Erythroblast (primary cell): Measurements from ENCODE around the gene ARHGAP44.
A peak's percentile ranks its signal among the peaks of the same experiment; 100 is the strongest.

Experiments
- DNase-seq, 2 experiments: peaks; one replicate each; lab custom pipeline; 2025; lab: John Stamatoyannopoulos, UW
- GATA1 ChIP-seq: IDR thresholded peaks from 2 replicates; pipeline ENCODE4 v1.6.1; 2011; ENCODE audit warnings: low read depth, mild to moderate bottlenecking, control low read depth, low read length, moderate library complexity
- POLR2A ChIP-seq: IDR thresholded peaks from 2 replicates; pipeline ENCODE4 v1.6.1; 2011; ENCODE audit warnings: mild to moderate bottlenecking, low read length

ARHGAP44 gene

DNA sequence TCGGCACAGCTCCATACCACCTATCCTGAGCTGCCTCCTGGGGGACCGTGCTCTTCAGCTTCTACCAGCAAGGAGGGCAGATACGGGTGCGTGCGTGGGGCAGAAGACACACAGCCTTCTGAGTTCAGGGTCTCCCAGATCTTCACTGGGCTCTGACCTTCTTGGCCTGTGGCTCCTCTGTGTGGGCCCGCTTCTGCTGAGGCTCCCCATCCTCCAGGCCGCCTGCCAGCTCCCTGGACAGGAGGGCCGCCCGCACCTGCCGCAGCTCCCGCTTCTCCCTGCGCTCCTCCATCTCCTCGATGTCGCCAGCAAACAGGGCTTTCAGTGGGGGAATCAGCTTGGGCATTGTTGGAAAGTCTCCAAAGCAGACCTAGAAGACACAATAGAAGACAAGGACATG is 203.4 kb downstream of the ARHGAP44 start:
- DNase-seq = no peak
- no peak for TF ChIP-seq GATA1
- no peak for TF ChIP-seq POLR2A

GRCh38 chr17:12993631-12994030 is 204.3 kb downstream of the ARHGAP44 start:
- no peak for DNase-seq
- TF ChIP-seq POLR2A = no peak
- no peak for TF ChIP-seq GATA1

DNA sequence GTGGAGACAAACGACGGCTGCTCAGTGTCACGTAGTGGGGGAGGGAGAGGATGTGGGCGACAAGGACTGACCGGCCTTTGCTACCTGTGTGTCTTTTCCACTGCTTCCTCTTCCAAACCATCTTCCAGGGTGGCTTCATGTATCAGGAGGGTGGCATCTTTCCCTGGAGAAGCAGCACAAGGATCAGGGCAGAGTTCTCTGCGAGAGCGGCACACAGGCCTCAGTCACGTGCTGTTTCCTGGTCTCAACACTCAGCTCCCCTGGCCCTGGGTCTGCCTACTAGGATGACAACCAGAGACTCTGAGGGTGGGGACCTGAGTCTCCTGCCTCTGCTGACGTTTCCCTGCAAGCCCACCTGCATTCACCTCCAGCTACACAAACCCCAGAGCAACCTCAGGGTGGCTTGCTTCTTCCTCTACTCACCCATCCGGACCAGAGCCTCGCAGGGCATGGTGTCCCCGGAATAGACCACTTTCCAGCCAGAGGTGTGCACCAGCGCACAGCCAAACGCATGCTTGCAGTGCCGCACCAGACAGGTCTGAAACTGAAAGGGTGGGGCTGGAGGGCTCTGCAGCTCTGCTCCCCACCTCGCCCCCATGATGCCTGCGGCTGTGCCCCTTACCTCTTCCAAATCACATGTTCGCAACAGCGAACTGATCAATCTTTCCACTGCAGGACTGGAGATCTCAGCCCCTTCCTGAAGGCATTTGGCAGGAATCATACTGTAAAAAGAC is 205.2 kb downstream of the ARHGAP44 start:
- no peak for DNase-seq
- TF ChIP-seq GATA1 = no peak
- no peak for TF ChIP-seq POLR2A

DNA sequence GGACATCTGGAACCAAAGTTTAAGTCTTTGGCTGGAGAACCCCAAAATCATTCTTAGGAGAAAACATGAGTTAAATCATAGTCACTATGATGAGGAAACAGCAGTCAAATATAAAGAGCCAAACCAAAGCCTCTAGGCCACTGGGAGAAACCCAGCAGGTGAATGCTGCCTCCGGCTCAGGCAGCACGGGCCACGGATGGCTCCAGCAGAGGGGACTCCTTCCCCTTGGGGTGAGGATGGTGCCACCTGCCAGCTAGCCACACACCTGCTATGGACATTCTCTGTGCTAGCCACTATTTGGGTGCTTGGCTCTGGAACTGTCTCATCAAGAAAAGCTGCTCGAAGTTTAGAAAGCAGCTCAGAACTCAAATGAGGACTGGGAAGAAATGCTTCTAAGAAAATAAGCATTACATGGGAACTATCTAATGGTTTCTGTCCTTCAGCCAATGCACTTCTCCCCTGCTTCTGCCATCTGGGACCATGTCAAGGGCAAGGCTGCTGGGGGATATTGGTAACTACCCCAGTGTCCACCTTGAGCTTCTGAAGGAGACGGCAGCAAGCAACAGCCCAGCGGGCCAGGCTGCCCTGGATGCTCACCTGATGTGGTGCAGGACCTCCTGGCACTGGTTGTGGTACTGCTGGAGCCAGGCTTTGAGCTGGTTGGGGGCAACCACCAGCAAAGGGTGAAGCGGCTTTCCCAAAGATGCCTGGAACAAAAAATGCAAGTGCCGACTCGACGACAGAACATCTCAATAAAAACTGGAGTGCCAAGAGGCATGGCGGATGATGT is 206.0 kb downstream of the ARHGAP44 start:
- no peak for DNase-seq
- TF ChIP-seq POLR2A (no peak), GATA1 (no peak)

DNA sequence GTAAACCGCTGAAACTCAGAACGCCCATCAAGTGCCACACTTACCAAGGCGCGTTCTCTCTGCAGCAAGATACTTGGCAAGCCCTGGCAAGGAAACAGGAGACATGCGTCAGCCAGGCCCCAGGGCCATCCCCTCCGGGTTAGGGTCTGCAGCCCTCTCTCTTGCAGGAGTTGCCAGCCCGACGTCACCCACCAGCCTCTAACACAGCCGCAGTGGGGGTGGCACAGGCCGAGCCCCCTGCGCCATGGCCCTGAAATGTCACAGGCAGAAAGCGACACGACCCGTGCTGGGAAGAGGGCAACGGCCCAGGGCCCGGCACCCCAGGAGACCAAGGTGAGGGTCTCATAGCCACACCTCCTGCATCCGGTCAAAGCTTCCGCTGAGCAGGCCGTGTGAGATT is 206.6 kb downstream of the ARHGAP44 start:
- DNase-seq = no peak
- TF ChIP-seq GATA1 (no peak), POLR2A (no peak)

GRCh38 chr17:12996357-12996756 is 207.1 kb downstream of the ARHGAP44 start:
- DNase-seq = no peak
- TF ChIP-seq POLR2A = no peak
- TF ChIP-seq GATA1 = no peak

- DNase-seq = no peak
- no peak for TF ChIP-seq POLR2A
- no peak for TF ChIP-seq GATA1
Observed at GRCh38 chr17:12996941-12997340, 207.6 kb downstream of the ARHGAP44 start.

GRCh38 chr17:12998461-12998860 is 209.2 kb downstream of the ARHGAP44 start:
- TF ChIP-seq GATA1 (no peak), POLR2A (no peak)
- DNase-seq = no peak

GRCh38 chr17:12998874-12999273 is 209.6 kb downstream of the ARHGAP44 start:
- TF ChIP-seq GATA1 = no peak
- TF ChIP-seq POLR2A = no peak
- no peak for DNase-seq

- no peak for DNase-seq
- TF ChIP-seq POLR2A = no peak
- no peak for TF ChIP-seq GATA1
Observed at GRCh38 chr17:13000561-13000960, 211.3 kb downstream of the ARHGAP44 start.

DNA sequence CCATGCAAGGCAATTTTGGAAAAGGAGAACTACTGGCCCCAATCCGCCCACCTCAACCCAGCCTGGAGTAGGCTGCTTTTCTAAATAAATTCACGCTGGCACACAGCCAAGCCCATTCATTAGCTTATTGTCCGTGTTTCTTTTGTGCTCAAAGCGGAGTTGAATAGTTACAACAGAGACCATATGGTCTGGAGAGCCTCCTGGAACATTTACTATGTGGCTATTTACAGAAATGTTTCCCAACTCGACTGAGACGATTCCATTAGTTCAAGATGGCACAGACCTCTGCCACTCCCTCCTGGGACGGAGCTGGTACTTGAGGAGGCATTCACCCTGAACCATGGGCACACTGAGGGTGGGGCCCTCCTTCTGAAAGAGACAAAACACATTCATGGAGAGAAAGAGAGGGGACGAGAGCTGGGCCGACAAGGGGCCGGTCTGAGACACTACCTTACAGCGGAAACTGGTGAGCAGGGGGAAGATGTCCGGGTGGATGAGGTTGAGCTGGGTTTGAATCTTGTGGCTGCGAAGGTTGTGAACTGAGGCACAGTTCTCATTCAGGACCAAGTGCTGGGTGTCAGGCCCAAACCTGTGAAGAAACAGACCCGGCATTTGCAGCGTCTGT is 212.8 kb downstream of the ARHGAP44 start:
- TF ChIP-seq POLR2A (no peak), GATA1 (no peak)
- DNase-seq = no peak

GRCh38 chr17:13002761-13003453 is 213.6 kb downstream of the ARHGAP44 start:
- no peak for TF ChIP-seq POLR2A
- TF ChIP-seq GATA1 = no peak
- DNase-seq = peak; percentile 35 to 71

DNA sequence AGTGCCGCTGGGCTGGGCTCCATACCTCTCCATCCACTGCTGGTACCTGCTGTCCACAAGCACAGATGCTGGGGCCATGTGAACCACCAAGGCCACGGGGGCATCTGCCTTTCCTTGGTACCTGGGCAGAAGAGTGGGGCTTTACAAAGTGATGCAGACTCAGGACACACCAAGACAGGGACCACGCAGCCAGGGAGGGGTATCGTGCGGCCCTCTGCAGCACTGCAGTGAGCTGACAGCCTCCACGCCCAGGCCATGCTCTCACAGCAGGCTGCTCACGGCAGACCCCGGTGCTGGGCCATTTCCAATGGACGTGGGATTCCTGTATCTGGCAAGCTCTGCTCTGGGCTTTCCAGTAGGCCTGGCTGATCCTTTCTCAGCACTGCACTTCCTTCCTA is 214.2 kb downstream of the ARHGAP44 start:
- no peak for TF ChIP-seq GATA1
- TF ChIP-seq POLR2A = no peak
- no peak for DNase-seq

DNA sequence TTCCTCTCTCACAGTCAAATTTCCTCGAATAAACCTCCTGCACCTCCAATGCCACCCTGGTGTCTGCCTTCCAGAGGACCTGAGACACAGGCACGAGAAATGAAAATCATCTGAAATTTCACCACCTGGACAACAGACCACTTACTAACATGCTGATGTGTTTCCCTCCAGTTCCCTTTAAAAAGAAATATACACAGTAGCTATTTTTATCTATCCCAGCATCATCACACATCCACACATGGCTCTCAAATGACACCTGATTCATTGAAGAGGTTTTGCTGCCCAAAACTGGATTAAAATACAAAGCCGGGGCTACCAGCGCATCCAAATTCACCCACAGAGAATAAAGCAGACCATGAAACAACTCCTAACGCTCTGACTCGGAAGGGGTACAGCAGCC is 214.6 kb downstream of the ARHGAP44 start:
- no peak for DNase-seq
- TF ChIP-seq GATA1 = no peak
- no peak for TF ChIP-seq POLR2A
